HEK293 (cell line): Measurements from ENCODE around the gene AFP.

ENCODE experiments used
- KLF7 ChIP-seq: fragments of 450-650 bp; formaldehyde crosslinking; IDR thresholded peaks from 2 replicates; pipeline ENCODE4 v1.5.1; 2016; ENCODE audit warnings: missing biosample characterization, missing genetic modification characterization, borderline replicate concordance
- MYNN ChIP-seq: fragments of 450-650 bp; formaldehyde crosslinking; IDR thresholded peaks from 2 replicates; pipeline ENCODE4 v1.5.1; 2016; ENCODE audit warnings: missing biosample characterization, missing genetic modification characterization, borderline replicate concordance
- ZBTB48 ChIP-seq: fragments of 450-650 bp; formaldehyde crosslinking; IDR thresholded peaks from 2 replicates; pipeline ENCODE4 v1.5.1; 2016; ENCODE audit warnings: missing biosample characterization, missing genetic modification characterization
- ZNF23 ChIP-seq: fragments of 450-650 bp; formaldehyde crosslinking; IDR thresholded peaks from 2 replicates; pipeline ENCODE4 v1.5.1; 2016; ENCODE audit warnings: missing biosample characterization, missing genetic modification characterization, borderline replicate concordance
- ZNF274 ChIP-seq, 2 experiments: fragments of 200-500 bp in 1 of 2; fragments of 450-650 bp in 1 of 2; sonication (Bioruptor generic) in 1 of 2; formaldehyde crosslinking in 1 of 2; IDR thresholded peaks; 2 replicates each; pipeline versions ENCODE4 v1.5.1 to v1.6.1; 2014 to 2016; ENCODE audit warnings: borderline replicate concordance in 1 of 2, inconsistent platforms in 1 of 2, low read length in 1 of 2, missing biosample characterization in 1 of 2, missing genetic modification characterization in 1 of 2
- ZNF37A ChIP-seq: fragments of 450-650 bp; IDR thresholded peaks from 2 replicates; pipeline ENCODE4 v1.5.1; 2018; ENCODE audit warnings: missing biosample characterization, missing genetic modification characterization
- ZNF416 ChIP-seq: fragments of 450-650 bp; formaldehyde crosslinking; IDR thresholded peaks from 2 replicates; pipeline ENCODE4 v1.5.1; 2016; ENCODE audit warnings: missing biosample characterization, missing genetic modification characterization
- ZNF473 ChIP-seq: fragments of 450-650 bp; formaldehyde crosslinking; IDR thresholded peaks from 2 replicates; pipeline ENCODE4 v1.5.1; 2017; ENCODE audit warnings: missing biosample characterization, missing genetic modification characterization
- ZNF664 ChIP-seq: fragments of 450-650 bp; formaldehyde crosslinking; IDR thresholded peaks from 2 replicates; pipeline ENCODE4 v1.5.1; 2016; ENCODE audit warnings: missing biosample characterization, missing genetic modification characterization
- TF ChIP-seq, protein P1 (sequence below): sonication (generic); formaldehyde crosslinking; IDR thresholded peaks from 2 replicates; pipeline ENCODE4 v1.8.1; 2022; ENCODE audit warnings: mild to moderate bottlenecking, moderate library complexity, missing genetic modification reagents
- TF ChIP-seq, protein P2 (sequence below): fragments of 450-650 bp; formaldehyde crosslinking; IDR thresholded peaks from 2 replicates; pipeline ENCODE4 v1.5.1; 2016; ENCODE audit warnings: missing biosample characterization, missing genetic modification characterization
- TF ChIP-seq, protein P3 (sequence below): fragments of 450-650 bp; formaldehyde crosslinking; IDR thresholded peaks from 2 replicates; pipeline ENCODE4 v1.5.1; 2016; ENCODE audit warnings: missing biosample characterization, missing genetic modification characterization
- TF ChIP-seq, protein P4 (sequence below): fragments of 450-650 bp; formaldehyde crosslinking; IDR thresholded peaks from 2 replicates; pipeline ENCODE4 v1.5.1; 2016; ENCODE audit warnings: missing biosample characterization, missing genetic modification characterization, low read depth

DNA sequence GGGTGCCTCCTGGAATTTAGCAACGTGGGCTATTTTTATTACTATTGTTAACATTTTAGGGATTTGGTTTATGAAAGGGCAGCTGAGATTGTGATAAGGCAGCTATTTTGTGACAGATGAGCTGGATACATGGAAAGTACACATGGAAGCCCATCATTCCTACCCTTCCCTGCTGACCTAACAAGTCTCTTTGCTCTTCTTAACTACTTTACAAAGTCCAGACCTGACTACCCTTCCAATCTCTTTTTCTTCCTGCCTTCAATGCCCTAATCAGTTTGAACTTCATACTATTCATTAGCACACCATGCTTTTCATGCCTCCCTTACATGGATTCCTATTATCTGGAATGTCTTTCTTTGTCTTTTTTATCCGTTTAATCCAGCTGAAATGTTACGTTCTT, 9.4 kb upstream of the AFP start:
- TF ChIP-seq KLF7 (no peak), ZNF37A (tag by site-specific recombination) (no peak), MYNN (tag by site-specific recombination) (no peak), ZNF23 (no peak), ZNF473 (no peak), ZBTB48 (tag by site-specific recombination) (no peak), ZNF416 (tag by site-specific recombination) (no peak), ZNF274 (IDR thresholded peaks at IDR 0.05; ENCODE audit: low read length) (no peak), ZNF274 (tag by site-specific recombination; IDR thresholded peaks at IDR 0.05; ENCODE audit: borderline replicate concordance) (no peak), ZNF664 (no peak)
- TF ChIP-seq, protein P1, sequence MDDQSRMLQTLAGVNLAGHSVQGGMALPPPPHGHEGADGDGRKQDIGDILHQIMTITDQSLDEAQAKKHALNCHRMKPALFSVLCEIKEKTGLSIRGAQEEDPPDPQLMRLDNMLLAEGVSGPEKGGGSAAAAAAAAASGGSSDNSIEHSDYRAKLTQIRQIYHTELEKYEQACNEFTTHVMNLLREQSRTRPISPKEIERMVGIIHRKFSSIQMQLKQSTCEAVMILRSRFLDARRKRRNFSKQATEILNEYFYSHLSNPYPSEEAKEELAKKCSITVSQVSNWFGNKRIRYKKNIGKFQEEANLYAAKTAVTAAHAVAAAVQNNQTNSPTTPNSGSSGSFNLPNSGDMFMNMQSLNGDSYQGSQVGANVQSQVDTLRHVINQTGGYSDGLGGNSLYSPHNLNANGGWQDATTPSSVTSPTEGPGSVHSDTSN = no peak
- TF ChIP-seq, protein P2, sequence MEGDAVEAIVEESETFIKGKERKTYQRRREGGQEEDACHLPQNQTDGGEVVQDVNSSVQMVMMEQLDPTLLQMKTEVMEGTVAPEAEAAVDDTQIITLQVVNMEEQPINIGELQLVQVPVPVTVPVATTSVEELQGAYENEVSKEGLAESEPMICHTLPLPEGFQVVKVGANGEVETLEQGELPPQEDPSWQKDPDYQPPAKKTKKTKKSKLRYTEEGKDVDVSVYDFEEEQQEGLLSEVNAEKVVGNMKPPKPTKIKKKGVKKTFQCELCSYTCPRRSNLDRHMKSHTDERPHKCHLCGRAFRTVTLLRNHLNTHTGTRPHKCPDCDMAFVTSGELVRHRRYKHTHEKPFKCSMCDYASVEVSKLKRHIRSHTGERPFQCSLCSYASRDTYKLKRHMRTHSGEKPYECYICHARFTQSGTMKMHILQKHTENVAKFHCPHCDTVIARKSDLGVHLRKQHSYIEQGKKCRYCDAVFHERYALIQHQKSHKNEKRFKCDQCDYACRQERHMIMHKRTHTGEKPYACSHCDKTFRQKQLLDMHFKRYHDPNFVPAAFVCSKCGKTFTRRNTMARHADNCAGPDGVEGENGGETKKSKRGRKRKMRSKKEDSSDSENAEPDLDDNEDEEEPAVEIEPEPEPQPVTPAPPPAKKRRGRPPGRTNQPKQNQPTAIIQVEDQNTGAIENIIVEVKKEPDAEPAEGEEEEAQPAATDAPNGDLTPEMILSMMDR = no peak
- TF ChIP-seq, protein P3, sequence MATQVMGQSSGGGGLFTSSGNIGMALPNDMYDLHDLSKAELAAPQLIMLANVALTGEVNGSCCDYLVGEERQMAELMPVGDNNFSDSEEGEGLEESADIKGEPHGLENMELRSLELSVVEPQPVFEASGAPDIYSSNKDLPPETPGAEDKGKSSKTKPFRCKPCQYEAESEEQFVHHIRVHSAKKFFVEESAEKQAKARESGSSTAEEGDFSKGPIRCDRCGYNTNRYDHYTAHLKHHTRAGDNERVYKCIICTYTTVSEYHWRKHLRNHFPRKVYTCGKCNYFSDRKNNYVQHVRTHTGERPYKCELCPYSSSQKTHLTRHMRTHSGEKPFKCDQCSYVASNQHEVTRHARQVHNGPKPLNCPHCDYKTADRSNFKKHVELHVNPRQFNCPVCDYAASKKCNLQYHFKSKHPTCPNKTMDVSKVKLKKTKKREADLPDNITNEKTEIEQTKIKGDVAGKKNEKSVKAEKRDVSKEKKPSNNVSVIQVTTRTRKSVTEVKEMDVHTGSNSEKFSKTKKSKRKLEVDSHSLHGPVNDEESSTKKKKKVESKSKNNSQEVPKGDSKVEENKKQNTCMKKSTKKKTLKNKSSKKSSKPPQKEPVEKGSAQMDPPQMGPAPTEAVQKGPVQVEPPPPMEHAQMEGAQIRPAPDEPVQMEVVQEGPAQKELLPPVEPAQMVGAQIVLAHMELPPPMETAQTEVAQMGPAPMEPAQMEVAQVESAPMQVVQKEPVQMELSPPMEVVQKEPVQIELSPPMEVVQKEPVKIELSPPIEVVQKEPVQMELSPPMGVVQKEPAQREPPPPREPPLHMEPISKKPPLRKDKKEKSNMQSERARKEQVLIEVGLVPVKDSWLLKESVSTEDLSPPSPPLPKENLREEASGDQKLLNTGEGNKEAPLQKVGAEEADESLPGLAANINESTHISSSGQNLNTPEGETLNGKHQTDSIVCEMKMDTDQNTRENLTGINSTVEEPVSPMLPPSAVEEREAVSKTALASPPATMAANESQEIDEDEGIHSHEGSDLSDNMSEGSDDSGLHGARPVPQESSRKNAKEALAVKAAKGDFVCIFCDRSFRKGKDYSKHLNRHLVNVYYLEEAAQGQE (tag by site-specific recombination) = no peak
- TF ChIP-seq, protein P4, sequence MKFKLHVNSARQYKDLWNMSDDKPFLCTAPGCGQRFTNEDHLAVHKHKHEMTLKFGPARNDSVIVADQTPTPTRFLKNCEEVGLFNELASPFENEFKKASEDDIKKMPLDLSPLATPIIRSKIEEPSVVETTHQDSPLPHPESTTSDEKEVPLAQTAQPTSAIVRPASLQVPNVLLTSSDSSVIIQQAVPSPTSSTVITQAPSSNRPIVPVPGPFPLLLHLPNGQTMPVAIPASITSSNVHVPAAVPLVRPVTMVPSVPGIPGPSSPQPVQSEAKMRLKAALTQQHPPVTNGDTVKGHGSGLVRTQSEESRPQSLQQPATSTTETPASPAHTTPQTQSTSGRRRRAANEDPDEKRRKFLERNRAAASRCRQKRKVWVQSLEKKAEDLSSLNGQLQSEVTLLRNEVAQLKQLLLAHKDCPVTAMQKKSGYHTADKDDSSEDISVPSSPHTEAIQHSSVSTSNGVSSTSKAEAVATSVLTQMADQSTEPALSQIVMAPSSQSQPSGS (tag by site-specific recombination) = no peak
